ENCODE measurements around the gene FAM110A.
"Not testable (repeated sequence)": the region's sequence is repeated elsewhere in the genome, so short reads cannot be mapped to it uniquely, and the experiment has no call there.

FAM110A gene

DNA sequence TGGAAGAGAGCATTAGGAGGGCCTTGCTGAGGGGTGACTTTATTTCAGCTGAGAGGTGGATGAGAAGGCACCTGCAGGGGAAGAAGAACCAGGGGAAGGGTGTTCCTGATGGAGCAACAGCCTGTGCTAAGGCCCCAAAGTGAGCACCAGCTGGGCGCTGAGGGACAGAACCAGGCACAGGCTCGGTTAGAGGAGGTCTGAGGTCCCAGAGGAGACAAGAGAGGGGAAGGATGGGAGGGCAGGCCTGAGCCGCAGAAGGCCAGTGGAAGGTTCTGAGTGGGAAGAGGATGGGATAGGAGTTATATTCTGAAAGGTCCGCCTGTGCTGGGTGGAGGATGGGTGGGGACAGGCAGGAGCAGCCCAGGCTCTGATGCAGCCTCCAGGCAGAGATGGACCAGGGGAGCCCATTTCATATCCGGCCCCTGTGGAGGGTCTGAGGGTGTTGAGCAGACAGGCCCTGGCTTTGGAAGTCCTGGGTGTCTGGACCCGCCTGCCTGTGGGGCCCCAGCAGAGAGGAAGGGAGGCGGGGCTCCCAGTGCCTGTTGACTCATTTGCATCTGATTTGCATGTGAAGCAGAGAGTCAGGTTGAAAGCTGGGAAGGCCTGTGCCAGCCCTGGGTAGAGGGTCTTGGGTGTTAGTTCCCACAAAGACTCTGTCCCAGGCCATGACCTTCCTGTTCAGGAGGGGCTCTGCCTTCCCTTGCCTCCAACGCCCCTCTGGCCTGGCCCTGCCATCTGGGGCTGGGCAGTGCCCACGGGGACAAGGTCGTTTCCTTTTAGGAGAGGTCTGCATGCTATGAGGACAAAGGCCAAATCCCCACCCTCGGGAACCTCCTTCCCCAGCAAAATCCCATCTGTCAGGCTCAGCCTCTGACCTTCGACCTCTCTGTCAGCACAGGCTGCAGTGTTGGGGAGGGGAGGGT, 10.6 kb upstream of the FAM110A start:
- no peaks in the 10 kb centered on the region for H3K9me3 ChIP-seq (ENCODE audit: control insufficient read depth in 2 of 2, low read length in 2 of 2)
- no peak overlapping the region for H3K4me3 ChIP-seq (ENCODE audit: low read length in 2 of 2)
- H3K27ac ChIP-seq (ENCODE audit: low read depth in 2 of 2, low read length in 2 of 2) = no peak overlapping the region
- no peaks in the 10 kb centered on the region for H3K36me3 ChIP-seq (ENCODE audit: control insufficient read depth in 2 of 2, insufficient read depth in 2 of 2, low read length in 2 of 2)
- H3K4me1 ChIP-seq (ENCODE audit: control insufficient read depth in 2 of 2, insufficient read depth in 2 of 2, low read length in 2 of 2) = peaks cover 3 to 6% of the 10 kb centered on the region in 2 donors
- H3K9ac ChIP-seq (ENCODE audit: low read depth in 1 of 2, low read length in 2 of 2) = no peak overlapping the region
- no peaks in the 10 kb centered on the region for H3K27me3 ChIP-seq (ENCODE audit: control insufficient read depth in 2 of 2, insufficient read depth in 2 of 2, low read length in 2 of 2)

- H3K36me3 ChIP-seq (ENCODE audit: control insufficient read depth in 2 of 2, insufficient read depth in 2 of 2, low read length in 2 of 2) = no peaks in the 10 kb centered on the region
- peaks cover 3 to 6% of the 10 kb centered on the region in 2 donors for H3K4me1 ChIP-seq (ENCODE audit: control insufficient read depth in 2 of 2, insufficient read depth in 2 of 2, low read length in 2 of 2)
- no peak overlapping the region for H3K9ac ChIP-seq (ENCODE audit: low read depth in 1 of 2, low read length in 2 of 2)
- no peak overlapping the region for H3K27ac ChIP-seq (ENCODE audit: low read depth in 2 of 2, low read length in 2 of 2)
- no peaks in the 10 kb centered on the region for H3K9me3 ChIP-seq (ENCODE audit: control insufficient read depth in 2 of 2, low read length in 2 of 2)
- H3K4me3 ChIP-seq (ENCODE audit: low read length in 2 of 2) = no peak overlapping the region
- H3K27me3 ChIP-seq (ENCODE audit: control insufficient read depth in 2 of 2, insufficient read depth in 2 of 2, low read length in 2 of 2) = no peaks in the 10 kb centered on the region
Measured at GRCh38 chr20:823574-823902, 10.0 kb upstream of the FAM110A start.

DNA sequence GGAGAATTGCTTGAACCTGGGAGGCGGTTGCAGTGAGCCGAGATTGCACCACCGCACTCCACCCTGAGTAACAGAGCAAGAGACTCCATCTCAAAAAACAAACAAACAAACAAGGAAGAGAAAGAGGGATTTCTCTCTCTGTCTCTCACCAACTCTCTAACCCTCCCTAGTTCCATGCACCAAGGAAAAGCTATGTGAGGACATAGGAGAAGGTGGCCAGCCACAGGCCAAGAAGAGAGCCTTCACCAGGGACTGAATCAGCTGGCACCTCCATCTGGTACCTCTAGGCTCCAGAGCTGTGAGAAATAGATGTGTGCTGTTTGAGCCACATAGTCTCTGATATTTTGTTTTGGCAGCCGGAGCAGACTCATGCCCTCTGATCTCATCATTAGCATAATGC, 9.0 kb upstream of the FAM110A start:
- Histone ChIP-seq H3K36me3 (ENCODE audit: control insufficient read depth in 2 of 2, insufficient read depth in 2 of 2, low read length in 2 of 2) (no peaks in the 10 kb centered on the region), H3K27me3 (ENCODE audit: control insufficient read depth in 2 of 2, insufficient read depth in 2 of 2, low read length in 2 of 2) (no peaks in the 10 kb centered on the region), H3K4me1 (ENCODE audit: control insufficient read depth in 2 of 2, insufficient read depth in 2 of 2, low read length in 2 of 2) (peaks cover 3 to 9% of the 10 kb centered on the region in 2 donors), H3K27ac (ENCODE audit: low read depth in 2 of 2, low read length in 2 of 2) (no peak overlapping the region), H3K9me3 (ENCODE audit: control insufficient read depth in 2 of 2, low read length in 2 of 2) (no peaks in the 10 kb centered on the region), H3K4me3 (ENCODE audit: low read length in 2 of 2) (no peak overlapping the region), H3K9ac (ENCODE audit: low read depth in 1 of 2, low read length in 2 of 2) (no peak overlapping the region)

- H3K36me3 ChIP-seq (ENCODE audit: control insufficient read depth in 2 of 2, insufficient read depth in 2 of 2, low read length in 2 of 2) = no peaks in the 10 kb centered on the region
- peaks cover 3 to 9% of the 10 kb centered on the region in 2 donors for H3K4me1 ChIP-seq (ENCODE audit: control insufficient read depth in 2 of 2, insufficient read depth in 2 of 2, low read length in 2 of 2)
- no peak overlapping the region for H3K9ac ChIP-seq (ENCODE audit: low read depth in 1 of 2, low read length in 2 of 2)
- H3K27ac ChIP-seq (ENCODE audit: low read depth in 2 of 2, low read length in 2 of 2) = no peak overlapping the region
- H3K4me3 ChIP-seq (ENCODE audit: low read length in 2 of 2) = no peak overlapping the region
- H3K9me3 ChIP-seq (ENCODE audit: control insufficient read depth in 2 of 2, low read length in 2 of 2) = no peaks in the 10 kb centered on the region
- no peaks in the 10 kb centered on the region for H3K27me3 ChIP-seq (ENCODE audit: control insufficient read depth in 2 of 2, insufficient read depth in 2 of 2, low read length in 2 of 2)
Measured at GRCh38 chr20:824916-825315, 8.6 kb upstream of the FAM110A start.

DNA sequence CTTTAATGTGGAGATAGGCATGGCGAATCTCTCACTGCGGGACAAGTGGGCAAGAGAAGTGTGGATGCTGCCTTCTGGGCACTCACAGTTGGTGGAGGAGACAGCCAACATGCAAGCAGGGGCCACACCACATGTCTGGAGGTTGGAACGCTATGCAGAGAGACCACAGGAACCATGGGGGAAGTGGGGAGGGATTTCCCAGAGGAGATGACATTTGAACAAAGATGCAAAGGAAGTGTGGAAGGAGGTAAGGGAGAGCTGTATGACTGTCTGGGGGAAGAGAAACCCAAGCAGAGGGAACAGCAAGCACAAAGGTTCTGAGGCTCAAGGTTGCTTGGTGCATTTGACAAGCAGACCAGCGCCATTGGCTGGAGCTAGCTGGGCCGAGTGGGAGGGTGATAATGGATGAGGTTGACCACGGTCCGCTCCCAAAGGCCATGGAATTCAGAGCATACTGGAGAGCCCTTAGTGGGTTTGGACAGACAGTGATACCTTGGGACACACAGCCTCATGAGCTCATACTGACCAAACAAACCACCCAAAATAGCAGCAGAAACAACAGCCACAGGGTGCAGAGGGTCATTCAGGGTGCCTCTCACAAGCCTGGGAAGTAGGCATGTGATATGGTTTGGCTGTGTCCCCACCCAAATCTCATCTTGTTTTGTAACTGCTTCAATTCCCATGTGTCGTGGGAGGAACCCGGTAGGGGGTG, 7.6 kb upstream of the FAM110A start:
- H3K4me3 ChIP-seq (ENCODE audit: low read length in 2 of 2) = no peak overlapping the region
- no peak overlapping the region for H3K9ac ChIP-seq (ENCODE audit: low read depth in 1 of 2, low read length in 2 of 2)
- no peaks in the 10 kb centered on the region for H3K9me3 ChIP-seq (ENCODE audit: control insufficient read depth in 2 of 2, low read length in 2 of 2)
- no peaks in the 10 kb centered on the region for H3K36me3 ChIP-seq (ENCODE audit: control insufficient read depth in 2 of 2, insufficient read depth in 2 of 2, low read length in 2 of 2)
- H3K27ac ChIP-seq (ENCODE audit: low read depth in 2 of 2, low read length in 2 of 2) = no peak overlapping the region
- peaks cover 3 to 9% of the 10 kb centered on the region in 2 donors for H3K4me1 ChIP-seq (ENCODE audit: control insufficient read depth in 2 of 2, insufficient read depth in 2 of 2, low read length in 2 of 2)
- H3K27me3 ChIP-seq (ENCODE audit: control insufficient read depth in 2 of 2, insufficient read depth in 2 of 2, low read length in 2 of 2) = no peaks in the 10 kb centered on the region

DNA sequence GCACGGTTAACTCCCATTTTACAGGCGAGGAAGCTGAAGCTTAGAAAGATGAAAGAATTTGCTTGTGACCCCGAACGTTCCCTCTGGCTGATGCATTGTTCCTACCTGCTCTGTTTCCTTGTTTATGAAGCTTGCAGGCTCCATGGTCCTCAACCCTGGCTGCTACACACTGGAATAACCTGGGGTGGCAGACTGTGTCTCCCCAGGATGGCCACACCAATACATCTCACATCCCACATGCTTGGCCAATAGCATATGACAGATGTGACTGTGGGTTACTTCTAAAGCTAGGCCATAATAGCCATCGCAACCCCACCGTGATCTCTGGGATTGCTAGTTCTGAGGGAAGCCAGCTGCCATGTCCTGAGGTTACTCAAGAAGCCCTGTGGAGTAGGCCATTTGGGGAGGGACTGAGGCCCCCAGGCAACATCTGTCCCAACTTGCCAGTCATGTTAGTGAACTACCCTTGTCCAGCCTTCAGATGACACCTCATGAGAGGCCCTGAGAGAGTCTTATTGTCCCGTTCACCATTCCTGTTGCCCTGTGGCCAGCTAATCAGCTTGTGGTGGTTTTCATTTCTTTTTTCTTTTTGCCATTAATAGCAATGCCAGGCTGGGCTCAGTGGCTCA, 6.7 kb upstream of the FAM110A start:
- H3K4me3 ChIP-seq (ENCODE audit: low read length in 2 of 2) = no peak overlapping the region
- no peaks in the 10 kb centered on the region for H3K9me3 ChIP-seq (ENCODE audit: control insufficient read depth in 2 of 2, low read length in 2 of 2)
- H3K4me1 ChIP-seq (ENCODE audit: control insufficient read depth in 2 of 2, insufficient read depth in 2 of 2, low read length in 2 of 2) = peaks cover 3 to 9% of the 10 kb centered on the region in 2 donors
- no peak overlapping the region for H3K27ac ChIP-seq (ENCODE audit: low read depth in 2 of 2, low read length in 2 of 2)
- no peaks in the 10 kb centered on the region for H3K27me3 ChIP-seq (ENCODE audit: control insufficient read depth in 2 of 2, insufficient read depth in 2 of 2, low read length in 2 of 2)
- H3K9ac ChIP-seq (ENCODE audit: low read depth in 1 of 2, low read length in 2 of 2) = no peak overlapping the region
- no peaks in the 10 kb centered on the region for H3K36me3 ChIP-seq (ENCODE audit: control insufficient read depth in 2 of 2, insufficient read depth in 2 of 2, low read length in 2 of 2)

DNA sequence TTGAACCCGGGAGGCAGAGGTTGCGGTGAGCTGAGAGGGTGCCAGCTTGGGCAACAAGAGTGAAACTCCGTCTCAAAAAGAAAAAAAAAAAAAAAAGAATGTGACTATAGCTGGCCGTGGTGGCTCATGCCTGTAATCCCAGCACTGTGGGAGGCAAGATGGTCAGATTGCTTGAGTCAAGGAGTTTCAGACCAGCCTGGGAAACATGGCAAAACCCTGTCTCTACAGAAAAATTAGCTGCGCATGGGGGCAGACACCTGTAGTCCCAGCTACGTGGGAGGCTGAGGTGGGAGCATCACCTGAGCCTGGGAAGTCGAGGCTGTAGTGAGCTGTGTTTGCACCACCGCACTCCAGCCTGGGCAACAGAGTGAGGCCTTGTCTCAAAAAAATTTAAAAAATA, 5.5 kb upstream of the FAM110A start:
- not testable (repeated sequence) for H3K9ac ChIP-seq (ENCODE audit: low read depth in 1 of 2, low read length in 2 of 2); H3K27me3 ChIP-seq (ENCODE audit: control insufficient read depth in 2 of 2, insufficient read depth in 2 of 2, low read length in 2 of 2); H3K36me3 ChIP-seq (ENCODE audit: control insufficient read depth in 2 of 2, insufficient read depth in 2 of 2, low read length in 2 of 2); H3K4me3 ChIP-seq (ENCODE audit: low read length in 2 of 2); H3K27ac ChIP-seq (ENCODE audit: low read depth in 2 of 2, low read length in 2 of 2); H3K4me1 ChIP-seq (ENCODE audit: control insufficient read depth in 2 of 2, insufficient read depth in 2 of 2, low read length in 2 of 2); H3K9me3 ChIP-seq (ENCODE audit: control insufficient read depth in 2 of 2, low read length in 2 of 2)

GRCh38 chr20:828987-829386, 4.5 kb upstream of the FAM110A start:
- H3K9ac ChIP-seq (ENCODE audit: low read depth in 1 of 2, low read length in 2 of 2) = no peak overlapping the region

DNA sequence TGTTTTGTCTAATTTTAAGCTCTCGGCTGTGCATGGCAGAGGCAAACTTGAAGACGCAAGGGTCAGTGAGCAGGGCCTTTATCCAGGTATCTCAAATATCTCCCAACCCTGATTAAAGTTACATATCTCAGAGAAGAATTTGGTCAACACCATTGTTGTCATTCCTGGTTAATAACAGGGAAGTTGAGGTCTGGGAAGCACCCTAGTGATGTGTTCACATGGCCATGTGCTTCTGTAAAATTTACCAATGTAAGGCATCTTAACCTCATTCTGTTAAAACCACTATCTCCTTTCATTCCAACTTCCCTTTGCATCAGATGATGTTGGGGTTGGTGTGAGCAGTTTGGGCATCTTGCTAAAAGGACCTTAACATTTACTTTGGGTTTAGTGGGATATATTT, 4.0 kb upstream of the FAM110A start:
- no peak overlapping the region for H3K4me3 ChIP-seq (ENCODE audit: low read length in 2 of 2)
- H3K36me3 ChIP-seq (ENCODE audit: control insufficient read depth in 2 of 2, insufficient read depth in 2 of 2, low read length in 2 of 2) = no peaks in the 10 kb centered on the region
- H3K27me3 ChIP-seq (ENCODE audit: control insufficient read depth in 2 of 2, insufficient read depth in 2 of 2, low read length in 2 of 2) = no peaks in the 10 kb centered on the region
- no peaks in the 10 kb centered on the region for H3K9me3 ChIP-seq (ENCODE audit: control insufficient read depth in 2 of 2, low read length in 2 of 2)
- H3K4me1 ChIP-seq (ENCODE audit: control insufficient read depth in 2 of 2, insufficient read depth in 2 of 2, low read length in 2 of 2) = peaks cover 10 to 11% of the 10 kb centered on the region in 2 donors
- peak overlapping the region in 1 of 2 donors; percentile 58 for H3K27ac ChIP-seq (ENCODE audit: low read depth in 2 of 2, low read length in 2 of 2)
- no peak overlapping the region for H3K9ac ChIP-seq (ENCODE audit: low read depth in 1 of 2, low read length in 2 of 2)

More at GRCh38 chr20:828987-829386, 4.5 kb upstream of the FAM110A start:
- H3K36me3 ChIP-seq (ENCODE audit: control insufficient read depth in 2 of 2, insufficient read depth in 2 of 2, low read length in 2 of 2) = no peaks in the 10 kb centered on the region
- no peaks in the 10 kb centered on the region for H3K9me3 ChIP-seq (ENCODE audit: control insufficient read depth in 2 of 2, low read length in 2 of 2)
- no peak overlapping the region for H3K4me3 ChIP-seq (ENCODE audit: low read length in 2 of 2)
- H3K27me3 ChIP-seq (ENCODE audit: control insufficient read depth in 2 of 2, insufficient read depth in 2 of 2, low read length in 2 of 2) = no peaks in the 10 kb centered on the region
- H3K27ac ChIP-seq (ENCODE audit: low read depth in 2 of 2, low read length in 2 of 2) = peak overlapping the region in 1 of 2 donors; percentile 58
- H3K4me1 ChIP-seq (ENCODE audit: control insufficient read depth in 2 of 2, insufficient read depth in 2 of 2, low read length in 2 of 2) = peaks cover 4 to 5% of the 10 kb centered on the region in 2 donors

DNA sequence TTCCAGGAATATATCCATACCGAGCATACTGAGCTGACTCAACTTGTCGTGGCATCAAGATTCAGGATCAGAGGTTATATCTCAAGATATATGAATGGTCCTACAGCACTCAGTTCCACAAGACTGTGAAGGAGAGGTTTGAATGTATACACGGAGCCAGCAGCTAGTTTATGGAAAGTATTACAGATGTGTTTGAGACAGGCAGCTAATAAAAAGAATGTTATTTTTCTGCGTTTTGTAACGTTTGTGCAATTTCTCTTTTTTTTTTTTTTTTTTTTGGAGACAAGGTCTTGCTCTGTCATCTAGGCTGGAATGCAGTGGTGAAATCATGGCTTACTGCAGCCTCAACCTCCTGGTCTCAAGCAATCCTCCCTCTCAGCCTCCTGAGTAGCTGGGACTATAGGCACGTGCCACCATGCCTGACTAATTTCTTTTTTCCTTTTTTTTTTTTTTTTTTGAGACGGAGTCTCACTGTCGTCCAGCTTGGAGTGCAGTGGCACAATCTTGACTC, 3.4 kb upstream of the FAM110A start:
- Histone ChIP-seq H3K4me1 (ENCODE audit: control insufficient read depth in 2 of 2, insufficient read depth in 2 of 2, low read length in 2 of 2) (peaks cover 13 to 14% of the 10 kb centered on the region in 2 donors), H3K4me3 (ENCODE audit: low read length in 2 of 2) (no peak overlapping the region), H3K27ac (ENCODE audit: low read depth in 2 of 2, low read length in 2 of 2) (peak overlapping the region in 1 of 2 donors; percentile 11), H3K9ac (ENCODE audit: low read depth in 1 of 2, low read length in 2 of 2) (no peak overlapping the region), H3K27me3 (ENCODE audit: control insufficient read depth in 2 of 2, insufficient read depth in 2 of 2, low read length in 2 of 2) (no peaks in the 10 kb centered on the region), H3K9me3 (ENCODE audit: control insufficient read depth in 2 of 2, low read length in 2 of 2) (no peaks in the 10 kb centered on the region), H3K36me3 (ENCODE audit: control insufficient read depth in 2 of 2, insufficient read depth in 2 of 2, low read length in 2 of 2) (no peaks in the 10 kb centered on the region)

Data from mucosa of rectum (tissue), 2 donors.